Eye (tissue), 1 donor: ENCODE results near the gene ATF7.
"Not testable (repeated sequence)": the region's sequence is repeated elsewhere in the genome, so short reads cannot be mapped to it uniquely, and the experiment has no call there.

Experiments used
- DNase-seq: peaks from one replicate; pipeline ENCODE4 v3.0.0-alpha.2; 2015

ATF7 gene

DNA sequence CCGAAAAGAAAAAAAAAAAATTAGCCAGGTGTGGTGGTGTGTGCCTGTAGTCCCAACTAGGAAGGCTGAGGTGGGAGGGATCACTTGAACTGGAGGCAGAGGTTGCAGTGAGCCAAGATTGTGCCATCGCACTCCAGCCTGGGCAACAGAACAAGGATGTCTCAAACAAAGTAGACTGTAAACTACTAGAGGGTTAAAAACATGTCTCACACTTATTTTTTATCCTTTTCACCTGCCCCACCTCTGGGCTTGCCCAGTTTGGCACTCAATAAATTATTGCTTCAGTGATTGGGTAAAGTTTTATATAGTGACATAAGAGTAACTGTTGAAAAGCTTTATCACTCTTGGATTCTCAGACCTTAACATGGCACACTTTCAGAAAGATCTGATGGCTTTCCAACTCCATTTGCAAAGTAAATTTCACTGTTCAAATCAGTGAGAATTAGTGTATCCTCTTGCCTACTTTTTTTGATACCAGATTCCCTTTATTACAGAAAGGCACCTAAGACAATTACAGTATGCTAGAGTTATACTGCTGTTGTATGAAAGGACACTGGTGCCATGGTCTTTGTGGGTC, 62.6 kb downstream of the ATF7 start:
- DNase-seq = no peak

DNA sequence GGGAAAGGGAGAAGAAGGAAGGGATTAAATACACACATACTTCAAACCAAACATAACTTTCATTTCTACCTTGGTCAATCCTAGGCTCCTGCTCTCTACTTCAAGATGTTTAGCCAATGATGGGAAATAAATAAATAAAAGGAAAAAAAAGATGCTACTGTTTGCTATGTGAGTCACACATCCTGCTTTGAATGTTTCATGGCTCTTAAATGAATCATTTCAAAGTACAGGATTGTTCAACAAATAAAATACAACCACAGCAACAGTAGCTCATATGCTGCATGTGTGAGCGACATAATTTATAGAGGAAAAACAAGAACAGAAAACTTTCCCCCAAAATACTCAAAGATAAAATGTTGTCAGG, 64.6 kb downstream of the ATF7 start:
- DNase-seq = no peak

DNA sequence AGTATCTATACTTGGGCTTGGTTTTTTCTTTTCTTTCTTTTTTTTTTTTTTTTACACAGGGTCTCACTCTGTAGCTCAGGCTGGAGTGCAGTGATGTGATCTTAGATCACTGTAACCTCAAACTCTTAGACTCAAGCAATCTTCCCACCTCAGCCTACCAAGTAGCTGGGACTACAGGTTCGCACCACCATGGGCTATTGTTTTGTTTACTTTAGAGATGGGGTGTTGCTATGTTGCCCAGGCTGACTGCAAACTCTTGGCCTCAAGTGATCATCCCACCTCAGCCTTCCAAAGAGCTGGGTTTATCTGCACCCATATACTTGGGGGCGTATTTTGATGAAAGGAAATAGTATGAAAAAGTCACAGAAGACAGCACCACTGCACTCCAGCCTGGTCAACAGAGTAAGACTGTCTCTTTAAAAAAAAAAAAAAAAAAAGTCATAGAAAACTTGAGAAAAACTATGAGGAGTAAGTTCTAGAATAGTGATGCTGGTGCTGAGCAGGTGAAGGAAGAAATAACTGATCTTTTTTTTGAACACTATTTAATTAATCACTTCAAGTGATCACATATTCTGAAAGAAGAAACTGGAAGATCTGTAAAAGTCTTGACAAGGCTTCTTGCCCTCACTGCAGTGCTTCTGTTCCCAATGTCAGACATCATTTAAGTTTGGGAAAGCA, 65.1 kb downstream of the ATF7 start:
- DNase-seq = no peak

DNA sequence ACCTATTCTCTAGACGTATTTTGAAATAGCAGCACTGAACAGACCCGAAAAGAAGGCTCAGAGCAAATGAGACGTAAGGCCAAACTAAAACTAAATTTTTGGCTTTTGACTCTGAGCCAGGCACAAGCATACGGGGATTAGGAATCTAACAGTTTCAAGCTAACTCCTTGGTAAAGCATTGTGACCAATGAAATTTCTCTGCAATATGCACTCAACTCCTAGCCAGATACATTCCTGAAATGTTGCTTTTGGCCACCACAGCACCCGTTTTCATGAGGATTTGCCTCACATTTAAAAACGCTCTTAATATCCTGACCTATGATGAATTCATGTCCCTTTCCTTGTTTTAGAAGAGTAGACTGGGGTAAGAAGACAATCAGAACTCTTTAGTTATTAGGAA, 65.8 kb downstream of the ATF7 start:
- DNase-seq = peak; percentile 45

DNA sequence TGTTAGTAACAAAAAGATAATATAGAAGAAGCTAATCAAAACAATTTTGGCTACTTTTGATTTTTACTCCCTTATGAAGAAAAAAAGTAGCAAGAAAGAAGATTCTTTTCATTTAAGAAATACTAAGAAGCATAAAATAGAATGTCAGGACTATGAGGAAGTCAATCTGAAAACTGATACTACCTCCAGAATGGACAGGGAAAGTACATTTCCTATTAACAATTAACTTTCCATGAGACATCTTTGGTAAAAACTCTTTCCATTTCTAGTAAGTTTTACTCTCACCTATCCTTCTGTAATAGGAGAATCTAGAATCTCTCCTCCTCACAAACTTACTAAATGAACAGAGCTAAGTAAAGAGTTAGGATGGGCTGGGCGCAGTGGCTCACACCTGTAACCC, 67.6 kb downstream of the ATF7 start:
- no peak for DNase-seq

DNA sequence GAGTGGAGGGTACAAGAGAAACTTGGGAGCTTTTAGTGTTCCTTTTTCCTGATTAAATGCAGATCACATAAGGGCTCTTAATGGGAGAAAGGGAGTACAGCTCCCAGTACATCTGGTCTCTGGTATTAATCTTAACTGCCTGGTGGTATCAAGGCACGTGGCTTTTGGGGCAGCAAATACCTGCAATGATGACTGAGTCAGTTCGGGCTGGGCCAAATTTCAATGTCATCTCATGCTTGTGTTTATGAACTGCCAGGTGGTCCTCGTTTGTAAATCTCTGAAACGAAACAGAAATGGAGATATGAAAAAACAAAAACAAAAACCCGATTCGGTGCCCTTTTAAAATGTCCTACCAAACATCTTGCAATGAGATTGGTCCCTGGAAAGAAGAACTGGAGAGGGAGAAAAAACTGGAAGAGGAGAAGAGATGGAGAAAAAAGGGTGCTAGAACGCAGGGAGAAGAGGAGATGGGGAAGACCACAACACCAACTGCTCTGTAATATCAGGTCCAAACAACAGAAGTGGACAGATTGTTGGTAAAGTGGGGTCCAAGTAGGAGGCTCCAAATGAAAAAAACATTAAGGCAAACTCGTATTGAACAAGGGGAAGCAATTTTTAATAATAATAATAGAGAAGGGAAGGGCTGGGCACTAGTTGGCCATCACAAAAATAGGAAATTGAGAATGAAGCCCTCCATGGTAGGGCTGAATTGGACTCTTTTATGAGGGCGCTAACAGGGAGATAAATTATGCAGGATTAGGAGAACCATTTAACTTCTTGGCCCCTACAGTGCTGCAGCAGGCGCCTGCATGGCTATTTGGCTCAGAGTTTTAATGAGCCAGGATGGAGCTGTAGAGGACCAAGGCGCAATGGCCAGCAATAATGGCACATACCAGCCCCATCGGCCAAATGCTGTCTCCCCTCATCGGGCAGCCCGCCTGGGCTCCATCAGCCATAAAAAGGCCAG, 73.5 kb downstream of the ATF7 start:
- DNase-seq = no peak

DNA sequence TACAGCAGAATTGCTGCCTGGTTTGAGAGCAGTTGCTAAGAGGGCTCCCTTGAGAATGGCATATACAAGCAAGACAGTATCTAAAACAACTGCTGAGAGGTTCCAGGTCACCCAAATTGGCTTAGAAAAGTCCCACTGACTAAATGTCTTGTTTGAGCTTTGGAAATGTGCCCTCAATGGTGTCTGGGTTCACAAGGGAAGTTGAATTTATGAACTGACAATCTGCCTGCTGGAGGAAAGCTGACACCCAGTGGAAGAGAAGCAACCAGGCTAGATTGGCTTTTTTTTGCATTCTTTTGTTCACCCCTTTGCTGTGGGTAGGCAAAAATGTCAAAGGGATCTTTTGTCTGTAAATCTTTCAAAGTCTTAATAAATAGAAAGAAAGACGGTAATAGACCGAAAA, 74.3 kb downstream of the ATF7 start:
- DNase-seq = no peak

DNA sequence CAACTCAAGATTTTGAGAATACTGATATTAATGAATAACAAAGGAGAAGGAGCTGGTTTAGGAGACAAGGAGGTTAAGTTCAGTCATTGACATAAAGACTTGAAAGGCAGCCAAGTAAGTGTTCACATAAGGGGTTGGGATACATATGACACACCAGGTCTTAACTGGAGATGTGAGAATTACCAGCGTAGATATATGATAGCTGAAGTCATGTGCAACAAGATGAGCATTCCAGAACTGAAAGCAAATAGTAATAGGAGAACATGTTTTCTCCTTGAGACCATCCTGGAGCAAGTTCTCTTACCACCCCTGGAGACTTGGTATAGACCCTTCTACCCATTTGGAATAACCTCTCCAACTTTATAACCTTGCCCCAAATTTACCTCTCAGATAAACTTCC, 75.6 kb downstream of the ATF7 start:
- no peak for DNase-seq

DNA sequence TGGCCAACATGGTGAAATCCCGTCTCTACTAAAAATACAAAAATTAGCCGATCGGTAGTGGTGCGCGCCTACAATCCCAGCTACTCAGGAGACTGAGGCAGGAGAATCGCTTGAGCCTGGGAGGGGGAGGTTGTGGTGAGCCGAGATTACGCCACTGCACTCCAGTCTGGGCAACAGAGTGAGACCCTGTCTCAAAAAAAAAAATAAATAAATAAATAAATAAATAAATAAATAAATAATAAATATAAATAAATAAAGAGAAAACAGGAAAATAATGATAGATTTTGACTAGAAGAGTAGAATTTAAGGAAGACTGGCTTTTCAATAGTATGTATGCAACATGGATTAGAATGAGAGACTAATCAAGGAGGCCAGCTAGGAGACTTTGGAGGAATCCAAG, 76.1 kb downstream of the ATF7 start:
- DNase-seq = not testable (repeated sequence)

DNA sequence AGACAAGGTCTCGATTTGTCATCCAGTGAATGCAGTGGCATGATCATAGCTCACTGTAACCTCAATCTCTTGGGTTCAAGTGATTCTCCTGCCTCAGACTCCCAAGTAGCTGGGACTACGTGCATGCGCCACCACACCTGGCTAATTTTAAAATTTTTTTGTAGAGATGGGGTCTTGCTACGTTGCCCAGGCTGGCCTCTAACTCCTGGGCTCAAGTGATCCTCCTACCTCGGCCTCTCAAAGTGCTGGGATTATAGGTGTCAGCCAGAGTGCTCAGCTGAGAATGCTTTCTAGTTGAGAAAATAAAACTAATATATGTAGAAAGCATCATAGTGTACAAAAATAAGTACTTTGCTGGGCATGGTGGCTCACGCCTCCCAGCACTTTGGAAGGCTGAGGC, 77.8 kb downstream of the ATF7 start:
- DNase-seq = not testable (repeated sequence)

DNA sequence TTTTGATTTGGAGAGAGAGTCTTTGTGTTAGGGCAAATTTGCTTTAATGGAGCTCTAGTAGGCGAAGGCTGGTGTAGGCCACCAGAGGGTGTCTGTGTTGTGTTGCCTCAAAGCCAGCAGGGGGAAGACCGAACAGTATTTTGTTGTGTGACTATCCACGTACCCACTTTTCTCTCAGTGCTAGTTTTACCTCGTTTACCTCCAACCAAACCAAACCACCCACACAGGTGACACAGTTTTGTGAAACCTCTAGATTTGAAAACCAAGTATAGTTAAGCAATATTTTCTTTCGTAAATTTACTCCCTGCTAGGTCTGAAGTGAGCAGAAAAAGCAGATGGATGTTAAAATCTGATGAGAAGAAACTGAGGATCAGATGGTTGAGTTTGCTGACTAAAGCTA, 82.6 kb downstream of the ATF7 start:
- DNase-seq = peak; percentile 80

DNA sequence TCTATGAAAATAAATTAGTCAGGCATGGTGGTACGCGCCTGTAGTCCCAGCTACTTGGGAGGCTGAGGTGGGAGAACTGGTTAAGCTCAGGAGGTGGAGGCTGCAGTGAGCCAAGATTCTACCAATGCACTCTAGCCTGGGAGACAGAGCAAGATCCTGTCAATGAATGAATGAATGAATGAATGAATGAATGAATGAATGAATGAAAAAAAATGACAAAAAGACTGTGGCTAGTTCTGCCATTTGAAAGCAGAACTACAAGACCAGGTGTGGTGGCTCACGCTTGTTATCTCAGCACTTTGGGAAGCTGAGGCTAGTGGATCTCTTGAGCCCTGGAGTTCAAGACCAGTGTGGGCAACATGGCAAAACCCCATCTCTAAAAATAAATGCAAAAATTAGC, 86.7 kb downstream of the ATF7 start:
- no peak for DNase-seq

DNA sequence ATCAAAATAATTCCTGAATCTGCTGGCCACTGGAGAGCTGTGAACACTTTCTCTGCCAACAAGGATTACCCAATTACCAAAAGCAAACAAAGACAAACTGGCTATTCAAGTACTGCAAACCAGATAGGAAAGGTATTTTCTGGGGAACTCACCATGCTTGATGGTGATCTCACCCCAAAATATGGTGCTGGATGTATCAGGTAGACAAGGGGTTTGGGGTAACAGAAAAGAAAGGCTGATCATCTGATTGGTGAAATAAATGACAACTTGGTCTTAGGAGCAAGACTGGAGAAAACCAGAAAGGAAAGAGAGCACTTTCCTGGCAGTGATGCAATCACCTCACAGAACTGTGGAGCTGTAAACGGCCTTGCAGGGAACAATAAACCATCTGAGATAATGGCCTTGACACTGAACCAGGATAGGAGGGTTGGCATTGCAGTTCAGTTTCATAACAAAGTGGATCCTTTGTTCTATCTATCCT, 87.9 kb downstream of the ATF7 start:
- DNase-seq = no peak

DNA sequence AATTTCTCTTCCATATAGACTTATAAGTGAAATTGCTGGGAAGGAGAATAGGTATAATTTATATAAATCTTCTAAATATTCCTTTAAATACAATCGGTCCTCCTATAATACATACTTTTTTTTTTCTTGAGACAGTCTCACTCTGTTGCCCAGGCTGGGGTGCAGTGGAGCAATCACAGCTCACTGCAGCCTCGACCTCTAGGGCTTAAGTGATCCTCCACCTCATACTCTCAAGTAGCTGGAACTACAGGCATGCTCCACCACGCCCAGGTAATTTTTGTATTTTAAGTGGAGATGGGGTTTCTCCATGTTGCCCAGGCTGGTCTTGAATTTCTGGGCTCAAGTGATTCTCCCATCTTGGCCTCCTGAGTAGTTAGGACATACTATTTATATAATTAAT, 89.2 kb downstream of the ATF7 start:
- DNase-seq = no peak

DNA sequence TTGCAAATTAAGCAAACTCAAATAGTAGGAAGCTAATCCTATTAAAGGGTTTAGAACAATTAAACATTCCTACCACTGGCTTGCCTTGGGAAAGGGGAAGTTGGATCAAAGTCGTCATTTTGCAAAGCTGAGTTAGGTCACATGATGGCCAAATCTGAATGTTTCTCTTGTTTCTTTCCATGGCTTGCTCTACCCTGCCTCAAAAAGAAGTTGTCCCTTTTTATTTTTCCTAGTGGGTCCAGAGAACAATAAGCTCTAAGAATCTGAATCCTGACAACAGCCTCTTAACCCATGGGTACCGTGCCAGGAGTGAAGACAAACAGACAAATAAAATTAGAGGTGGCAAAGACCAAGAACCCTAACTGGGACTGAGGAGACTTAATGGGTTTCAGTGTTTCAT, 92.7 kb downstream of the ATF7 start:
- DNase-seq = peak; percentile 10

DNA sequence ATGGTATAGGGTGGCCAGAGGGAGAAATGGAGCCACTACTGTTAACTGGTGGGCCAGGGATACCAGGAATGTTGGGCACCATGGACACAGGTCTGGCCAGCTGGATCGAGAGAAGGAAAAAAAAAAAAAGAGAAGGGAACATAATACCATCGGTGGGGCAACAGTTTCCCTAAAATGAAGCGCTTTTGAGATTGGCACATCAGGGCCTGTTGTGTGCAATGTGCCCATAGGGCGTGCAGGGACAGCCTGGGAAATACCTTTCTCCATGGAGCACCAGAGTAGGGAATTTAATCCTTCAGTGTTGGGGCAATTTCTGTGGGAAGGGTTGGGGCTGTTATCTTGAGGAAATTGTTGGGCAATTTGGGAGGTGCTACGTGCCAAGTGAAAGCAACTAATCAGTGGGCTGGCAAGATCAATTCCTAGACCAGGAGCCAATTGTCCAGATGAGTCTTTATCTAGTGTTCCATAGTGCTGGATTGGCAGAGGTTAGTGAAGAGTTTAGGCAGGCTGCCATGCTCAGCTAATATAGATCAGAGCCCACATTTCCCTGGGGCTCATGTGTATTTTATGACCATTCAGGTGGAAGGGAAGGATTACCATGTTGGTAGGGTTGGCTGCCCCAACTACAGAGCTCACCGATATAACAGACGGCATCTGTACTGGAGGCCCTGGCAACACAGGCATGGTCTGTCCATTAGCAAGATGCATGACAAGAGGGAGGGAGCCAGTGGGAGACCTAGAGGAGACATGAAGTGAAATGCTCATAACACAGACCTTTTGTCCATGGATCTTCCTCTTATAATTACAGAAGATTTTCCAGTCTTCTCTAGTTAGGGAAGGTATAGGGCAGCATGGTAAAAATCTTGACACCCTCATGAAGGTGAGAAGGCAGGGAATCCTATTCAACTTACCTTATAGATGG, 93.4 kb downstream of the ATF7 start:
- DNase-seq = peak; percentile 9

DNA sequence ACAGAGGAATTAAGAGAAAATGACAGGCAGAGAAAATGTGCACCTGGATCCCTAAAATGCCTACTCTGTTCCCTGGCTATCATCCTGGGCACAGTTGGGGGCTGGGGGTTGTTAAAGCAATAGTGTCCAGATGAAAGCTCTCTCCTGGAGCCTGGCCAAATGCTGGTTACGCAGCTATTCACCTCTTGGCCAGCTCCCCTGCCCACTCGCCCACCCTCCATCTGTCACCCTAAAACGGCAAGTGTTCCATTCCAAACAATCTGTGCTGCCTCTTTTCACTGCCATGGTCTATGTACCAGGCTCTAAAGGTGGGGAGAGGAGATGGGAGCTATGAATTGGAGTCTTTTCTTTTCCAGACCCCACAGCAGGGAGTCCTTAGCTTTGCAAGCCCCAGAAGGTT, 94.2 kb downstream of the ATF7 start:
- no peak for DNase-seq

DNA sequence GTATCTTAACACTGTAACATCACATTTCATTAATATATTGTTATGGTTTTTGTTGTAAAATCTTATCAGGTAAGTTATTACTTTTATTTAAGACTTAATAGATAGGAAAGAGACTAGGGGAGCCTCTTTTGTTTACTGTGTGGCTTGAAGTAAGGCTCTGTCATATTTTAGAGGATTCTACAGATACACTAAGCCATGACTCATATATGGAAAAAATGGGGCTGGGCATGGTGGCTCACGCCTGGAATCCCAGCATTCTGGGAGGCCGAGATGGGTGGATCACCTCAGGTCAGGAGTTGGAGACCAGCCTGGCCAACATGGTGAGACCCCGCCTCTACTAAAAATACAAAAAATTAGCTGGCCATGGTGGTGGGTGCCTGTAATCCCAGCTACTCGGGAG, 95.3 kb downstream of the ATF7 start:
- DNase-seq = no peak

DNA sequence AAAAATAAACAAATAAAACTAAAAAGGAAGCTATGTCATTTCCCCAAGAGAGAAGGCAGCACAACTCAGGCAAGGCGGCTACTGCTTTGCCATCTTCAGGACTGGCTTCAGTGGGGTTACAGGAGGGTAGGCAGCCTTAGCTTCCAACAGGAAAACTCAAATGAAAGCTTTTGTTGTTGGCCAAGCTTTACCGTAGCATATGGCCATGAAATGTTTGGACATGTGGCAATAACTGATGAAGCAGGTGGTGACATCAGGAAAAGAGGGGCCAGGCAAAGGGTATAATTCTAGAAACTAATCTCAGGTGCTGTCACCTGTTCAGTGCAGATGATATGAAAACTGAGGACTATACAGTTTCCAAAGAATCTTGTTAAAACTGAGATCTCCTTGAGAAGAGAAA, 96.1 kb downstream of the ATF7 start:
- no peak for DNase-seq

DNA sequence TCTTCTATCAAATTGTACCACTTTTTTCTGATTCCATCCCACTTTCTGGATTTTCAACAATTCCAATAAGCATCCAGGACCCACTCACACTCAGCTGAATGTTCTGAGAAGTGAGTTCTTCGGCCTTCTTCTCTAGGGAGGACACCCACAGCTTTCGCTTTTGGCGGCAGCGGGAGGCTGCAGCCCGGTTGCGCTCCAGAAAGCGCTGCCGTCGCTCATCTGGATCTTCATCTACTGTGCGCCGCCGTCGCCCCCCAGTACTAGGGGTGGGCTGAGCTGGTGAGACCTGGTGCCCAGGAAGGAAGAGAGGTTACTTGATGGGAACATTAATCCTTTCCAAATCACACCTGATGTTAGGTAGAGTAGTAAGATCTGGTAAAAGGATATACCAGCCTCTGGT, 101.7 kb downstream of the ATF7 start:
- no peak for DNase-seq

DNA sequence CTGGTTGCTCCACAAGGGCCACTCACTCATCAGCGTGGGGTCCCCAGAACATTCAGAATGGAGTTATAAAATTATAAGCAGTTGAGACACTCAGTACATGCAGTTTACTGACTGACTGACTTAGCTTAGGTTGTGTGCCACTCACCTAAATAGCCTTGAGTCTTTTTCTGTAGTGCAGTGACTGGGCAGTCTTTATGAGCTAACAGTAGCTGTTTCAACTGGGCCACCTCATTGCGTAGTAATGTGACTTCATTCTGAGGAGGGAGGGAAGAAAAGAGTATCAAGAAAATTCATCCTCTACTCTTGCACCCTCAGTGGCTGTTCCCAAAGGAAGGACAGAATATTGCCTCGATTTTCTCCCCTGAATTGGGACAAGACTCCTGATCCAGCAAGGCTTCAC, 103.1 kb downstream of the ATF7 start:
- no peak for DNase-seq

DNA sequence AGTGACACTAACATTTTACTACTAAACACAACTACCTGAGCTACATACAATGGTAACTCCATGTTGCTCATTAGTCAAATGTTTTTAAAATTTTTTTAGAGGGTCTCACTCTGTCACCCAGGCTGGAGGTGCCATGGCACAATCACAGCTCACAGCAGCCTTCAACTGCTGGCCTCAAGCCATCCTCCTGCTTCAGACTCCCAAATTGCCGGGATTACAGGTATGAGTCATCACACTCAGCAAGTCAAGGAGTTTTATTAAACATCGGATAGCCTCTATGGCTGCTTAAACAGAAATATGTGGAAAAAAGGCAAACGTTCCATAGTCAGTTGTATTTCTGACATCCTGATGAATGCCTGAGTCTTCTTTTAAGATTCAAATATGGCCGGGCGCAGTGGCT, 107.8 kb downstream of the ATF7 start:
- no peak for DNase-seq
